WTC11 (cell line): Measurements from ENCODE around the gene WHAMM. TPM values are rescaled to one million over a fixed set of nuclear protein-coding genes. Genes with fewer than 3 reads are reported as not detected.

ENCODE experiments used
- ATAC-seq: fragments of 200-7000 bp; cut with Tn5 transposase; 2 replicates; pipeline ENCODE4 v1.10.0; 2021; ENCODE audit warnings: mild to moderate bottlenecking, moderate library complexity
- CTCF ChIA-PET: fragments of 300-600 bp; sonication (Branson Sonifier 250); formaldehyde crosslinking; loops from one replicate; lab custom pipeline; 2021; ENCODE audit warnings: antibody characterized with exemption; lab: Charles Lee
- POLR2A ChIA-PET: fragments of 350-600 bp; sonication (Branson Sonifier 250); formaldehyde crosslinking; loops from one replicate; lab custom pipeline; 2021; ENCODE audit warnings: antibody characterized with exemption; lab: Charles Lee
- DNase-seq: peaks from one replicate; pipeline ENCODE4 v3.0.0; 2021; ENCODE audit warnings: low spot score
- H3K27ac Mint-ChIP-seq: 2 replicates; pipeline ENCODE4 v1.8.0; 2021; ENCODE audit warnings: mixed read lengths
- H3K27me3 Mint-ChIP-seq: 2 replicates; pipeline ENCODE4 v1.8.0; 2021; ENCODE audit warnings: low read depth, mild to moderate bottlenecking, moderate library complexity, mixed read lengths
- H3K36me3 Mint-ChIP-seq: 2 replicates; pipeline ENCODE4 v1.8.0; 2021; ENCODE audit warnings: mixed read lengths
- H3K4me1 Mint-ChIP-seq: 2 replicates; pipeline ENCODE4 v1.8.0; 2022; ENCODE audit warnings: mixed read lengths
- H3K4me3 Mint-ChIP-seq: 2 replicates; pipeline ENCODE4 v1.8.0; 2021; ENCODE audit warnings: mild to moderate bottlenecking, moderate library complexity, mixed read lengths
- H3K9me3 Mint-ChIP-seq: 2 replicates; pipeline ENCODE4 v1.8.0; 2021; ENCODE audit warnings: mixed read lengths
- ATF1 ChIP-seq: sonication (generic); formaldehyde crosslinking; IDR thresholded peaks from 2 replicates; pipeline ENCODE4 v1.8.1; 2023; ENCODE audit warnings: mild to moderate bottlenecking, moderate library complexity, missing genetic modification reagents
- ETV6 ChIP-seq: sonication (generic); formaldehyde crosslinking; IDR thresholded peaks from 2 replicates; pipeline ENCODE4 v1.8.1; 2022; ENCODE audit warnings: mild to moderate bottlenecking, missing genetic modification reagents
- GRHL2 ChIP-seq: fragments of 250-450 bp; sonication (Bioruptor Pico); IDR thresholded peaks from 2 replicates; pipeline ENCODE4 v1.8.0; 2022; ENCODE audit warnings: mild to moderate bottlenecking, moderate library complexity; ENCODE audit not compliant: insufficient replicate concordance, severe bottlenecking
- NR2C2 ChIP-seq: sonication (generic); formaldehyde crosslinking; IDR thresholded peaks from 2 replicates; pipeline ENCODE4 v1.8.0; 2022; ENCODE audit warnings: mild to moderate bottlenecking, missing genetic modification reagents
- OVOL2 ChIP-seq: fragments of 250-450 bp; sonication (Bioruptor Pico); IDR thresholded peaks from 2 replicates; pipeline ENCODE4 v1.9.0; 2021; ENCODE audit warnings: mild to moderate bottlenecking, borderline replicate concordance
- PRRX2 ChIP-seq: fragments of 250-450 bp; sonication (Bioruptor Pico); IDR thresholded peaks from 2 replicates; pipeline ENCODE4 v1.8.0; 2021; ENCODE audit warnings: mild to moderate bottlenecking
- SMAD3 ChIP-seq: sonication (generic); formaldehyde crosslinking; IDR thresholded peaks from 2 replicates; pipeline ENCODE4 v1.8.0; 2022; ENCODE audit warnings: missing genetic modification reagents, mild to moderate bottlenecking, borderline replicate concordance
- SMAD4 ChIP-seq: sonication (generic); formaldehyde crosslinking; IDR thresholded peaks from 2 replicates; pipeline ENCODE4 v1.8.0; 2022; ENCODE audit warnings: mild to moderate bottlenecking, missing genetic modification reagents
- STAT6 ChIP-seq: sonication (generic); formaldehyde crosslinking; conservative IDR thresholded peaks from 2 replicates; pipeline ENCODE4 v1.8.1; 2023; ENCODE audit warnings: mild to moderate bottlenecking, low read depth, missing genetic modification reagents, moderate library complexity
- ZBTB21 ChIP-seq: sonication (generic); formaldehyde crosslinking; IDR thresholded peaks from 2 replicates; pipeline ENCODE4 v1.8.1; 2023; ENCODE audit warnings: mild to moderate bottlenecking, missing genetic modification reagents, borderline replicate concordance
- ZBTB43 ChIP-seq: sonication (generic); formaldehyde crosslinking; IDR thresholded peaks from 2 replicates; pipeline ENCODE4 v1.8.1; 2023; ENCODE audit warnings: mild to moderate bottlenecking, missing genetic modification reagents
- ZNF219 ChIP-seq: sonication (generic); formaldehyde crosslinking; IDR thresholded peaks from 2 replicates; pipeline ENCODE4 v1.8.0; 2023; ENCODE audit warnings: missing genetic modification reagents, mild to moderate bottlenecking, borderline replicate concordance
- ZNF317 ChIP-seq: sonication (generic); formaldehyde crosslinking; IDR thresholded peaks from 2 replicates; pipeline ENCODE4 v1.8.1; 2023; ENCODE audit warnings: low read depth, mild to moderate bottlenecking, moderate library complexity, missing genetic modification reagents, borderline replicate concordance
- ZNF425 ChIP-seq: fragments of 250-450 bp; sonication (Bioruptor Pico); conservative IDR thresholded peaks from 2 replicates; pipeline ENCODE4 v1.9.0; 2021; ENCODE audit warnings: mild to moderate bottlenecking
- total RNA-seq: library from RNA; stranded (reverse); gene quantifications from 3 replicates; pipeline ENCODE4 v1.2.3, GENCODE V29; 2021
- TF ChIP-seq, protein P1 (sequence below): fragments of 250-450 bp; sonication (Bioruptor Pico); IDR thresholded peaks from 2 replicates; pipeline ENCODE4 v1.9.0; 2021; ENCODE audit warnings: mild to moderate bottlenecking
- TF ChIP-seq, protein P2 (sequence below): sonication (generic); formaldehyde crosslinking; IDR thresholded peaks from 2 replicates; pipeline ENCODE4 v1.8.1; 2023; ENCODE audit warnings: mild to moderate bottlenecking, missing genetic modification reagents, borderline replicate concordance
- TF ChIP-seq, protein P3 (sequence below): sonication (generic); formaldehyde crosslinking; IDR thresholded peaks from 2 replicates; pipeline ENCODE4 v1.8.0; 2022; ENCODE audit warnings: mild to moderate bottlenecking, missing genetic modification reagents

The WHAMM gene
- total RNA-seq, 1 experiment from 2014 or later: 3.2 TPM

- ChIA-PET CTCF (no interaction called here), POLR2A (no interaction called here)
- ATAC-seq (no peak), DNase-seq (no peak)
- Mint-ChIP-seq H3K4me3 (no peak overlapping the region), H3K27ac (no peak overlapping the region), H3K9me3 (peaks cover 3% of the 10 kb centered on the region; the same call in 1 of the 2 replicates), H3K27me3 (peaks cover 3% of the 10 kb centered on the region; the same call in 1 of the 2 replicates), H3K4me1 (no peaks in the 10 kb centered on the region), H3K36me3 (no peaks in the 10 kb centered on the region)
- TF ChIP-seq ZBTB21 (CRISPR knock-in tag) (no peak), ZBTB43 (no peak), OVOL2 (no peak), NR2C2 (CRISPR knock-in tag) (no peak), ZNF425 (no peak), SMAD3 (CRISPR knock-in tag) (no peak), PRRX2 (no peak), ZNF317 (no peak), GRHL2 (CRISPR knock-in tag) (no peak), ATF1 (no peak)
- TF ChIP-seq, protein P1, sequence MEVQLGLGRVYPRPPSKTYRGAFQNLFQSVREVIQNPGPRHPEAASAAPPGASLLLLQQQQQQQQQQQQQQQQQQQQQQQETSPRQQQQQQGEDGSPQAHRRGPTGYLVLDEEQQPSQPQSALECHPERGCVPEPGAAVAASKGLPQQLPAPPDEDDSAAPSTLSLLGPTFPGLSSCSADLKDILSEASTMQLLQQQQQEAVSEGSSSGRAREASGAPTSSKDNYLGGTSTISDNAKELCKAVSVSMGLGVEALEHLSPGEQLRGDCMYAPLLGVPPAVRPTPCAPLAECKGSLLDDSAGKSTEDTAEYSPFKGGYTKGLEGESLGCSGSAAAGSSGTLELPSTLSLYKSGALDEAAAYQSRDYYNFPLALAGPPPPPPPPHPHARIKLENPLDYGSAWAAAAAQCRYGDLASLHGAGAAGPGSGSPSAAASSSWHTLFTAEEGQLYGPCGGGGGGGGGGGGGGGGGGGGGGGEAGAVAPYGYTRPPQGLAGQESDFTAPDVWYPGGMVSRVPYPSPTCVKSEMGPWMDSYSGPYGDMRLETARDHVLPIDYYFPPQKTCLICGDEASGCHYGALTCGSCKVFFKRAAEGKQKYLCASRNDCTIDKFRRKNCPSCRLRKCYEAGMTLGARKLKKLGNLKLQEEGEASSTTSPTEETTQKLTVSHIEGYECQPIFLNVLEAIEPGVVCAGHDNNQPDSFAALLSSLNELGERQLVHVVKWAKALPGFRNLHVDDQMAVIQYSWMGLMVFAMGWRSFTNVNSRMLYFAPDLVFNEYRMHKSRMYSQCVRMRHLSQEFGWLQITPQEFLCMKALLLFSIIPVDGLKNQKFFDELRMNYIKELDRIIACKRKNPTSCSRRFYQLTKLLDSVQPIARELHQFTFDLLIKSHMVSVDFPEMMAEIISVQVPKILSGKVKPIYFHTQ (CRISPR knock-in tag): no peak
- TF ChIP-seq, protein P2, sequence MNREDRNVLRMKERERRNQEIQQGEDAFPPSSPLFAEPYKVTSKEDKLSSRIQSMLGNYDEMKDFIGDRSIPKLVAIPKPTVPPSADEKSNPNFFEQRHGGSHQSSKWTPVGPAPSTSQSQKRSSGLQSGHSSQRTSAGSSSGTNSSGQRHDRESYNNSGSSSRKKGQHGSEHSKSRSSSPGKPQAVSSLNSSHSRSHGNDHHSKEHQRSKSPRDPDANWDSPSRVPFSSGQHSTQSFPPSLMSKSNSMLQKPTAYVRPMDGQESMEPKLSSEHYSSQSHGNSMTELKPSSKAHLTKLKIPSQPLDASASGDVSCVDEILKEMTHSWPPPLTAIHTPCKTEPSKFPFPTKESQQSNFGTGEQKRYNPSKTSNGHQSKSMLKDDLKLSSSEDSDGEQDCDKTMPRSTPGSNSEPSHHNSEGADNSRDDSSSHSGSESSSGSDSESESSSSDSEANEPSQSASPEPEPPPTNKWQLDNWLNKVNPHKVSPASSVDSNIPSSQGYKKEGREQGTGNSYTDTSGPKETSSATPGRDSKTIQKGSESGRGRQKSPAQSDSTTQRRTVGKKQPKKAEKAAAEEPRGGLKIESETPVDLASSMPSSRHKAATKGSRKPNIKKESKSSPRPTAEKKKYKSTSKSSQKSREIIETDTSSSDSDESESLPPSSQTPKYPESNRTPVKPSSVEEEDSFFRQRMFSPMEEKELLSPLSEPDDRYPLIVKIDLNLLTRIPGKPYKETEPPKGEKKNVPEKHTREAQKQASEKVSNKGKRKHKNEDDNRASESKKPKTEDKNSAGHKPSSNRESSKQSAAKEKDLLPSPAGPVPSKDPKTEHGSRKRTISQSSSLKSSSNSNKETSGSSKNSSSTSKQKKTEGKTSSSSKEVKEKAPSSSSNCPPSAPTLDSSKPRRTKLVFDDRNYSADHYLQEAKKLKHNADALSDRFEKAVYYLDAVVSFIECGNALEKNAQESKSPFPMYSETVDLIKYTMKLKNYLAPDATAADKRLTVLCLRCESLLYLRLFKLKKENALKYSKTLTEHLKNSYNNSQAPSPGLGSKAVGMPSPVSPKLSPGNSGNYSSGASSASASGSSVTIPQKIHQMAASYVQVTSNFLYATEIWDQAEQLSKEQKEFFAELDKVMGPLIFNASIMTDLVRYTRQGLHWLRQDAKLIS (CRISPR knock-in tag): no peak
Observed at GRCh38 chr15:82771789-82772607, 37.4 kb upstream of the WHAMM start.

- Mint-ChIP-seq H3K9me3 (no peaks in the 10 kb centered on the region), H3K4me3 (no peak overlapping the region), H3K27me3 (peaks cover 3% of the 10 kb centered on the region; the same call in 1 of the 2 replicates), H3K27ac (no peak overlapping the region), H3K36me3 (no peaks in the 10 kb centered on the region), H3K4me1 (no peaks in the 10 kb centered on the region)
- no peak for DNase-seq
- CTCF ChIA-PET: interaction anchor here (0.7 kb wide), 1 partner anchor 244 kb away, joined by 3 read pairs; no protein-coding TSS in a partner anchor
- no peak for ATAC-seq
- TF ChIP-seq ZNF219 (no peak), ETV6 (CRISPR knock-in tag) (no peak), SMAD4 (no peak), STAT6 (CRISPR knock-in tag) (no peak)
- TF ChIP-seq, protein P3, sequence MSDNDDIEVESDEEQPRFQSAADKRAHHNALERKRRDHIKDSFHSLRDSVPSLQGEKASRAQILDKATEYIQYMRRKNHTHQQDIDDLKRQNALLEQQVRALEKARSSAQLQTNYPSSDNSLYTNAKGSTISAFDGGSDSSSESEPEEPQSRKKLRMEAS (CRISPR knock-in tag): no peak
- POLR2A ChIA-PET: interaction anchor here (1.4 kb wide), 1 partner anchor 8 kb away, joined by 3 read pairs; no protein-coding TSS in a partner anchor
Observed at GRCh38 chr15:82774496-82774895, 34.9 kb upstream of the WHAMM start.
